Keratinocyte (primary cell): ENCODE measurements around the gene ACER3. TPM values are rescaled to one million over a fixed set of nuclear protein-coding genes. Genes with fewer than 3 reads are reported as not detected.

Source experiments
- DNase-seq: peaks from one replicate; pipeline ENCODE4 v3.0.0-alpha.2; 2011; ENCODE audit warnings: low read depth, missing footprints, low spot score
- FAIRE-seq: peaks from 2 replicates; lab custom pipeline; 2011; peaks lifted over from hg19 to GRCh38; lab: Jason Lieb, UNC
- H2AFZ ChIP-seq: 2 replicates; pipeline ENCODE4 v1.6.0; 2012; ENCODE audit warnings: low read length, control low read depth, inconsistent platforms; ENCODE audit not compliant: control insufficient read depth
- H3K27ac ChIP-seq: 2 replicates; pipeline ENCODE4 v1.5.1; 2011; ENCODE audit warnings: low read length; ENCODE audit not compliant: control insufficient read depth, insufficient read depth
- H3K27me3 ChIP-seq: 3 replicates; pipeline ENCODE4 v1.6.0; 2011; ENCODE audit warnings: low read length; ENCODE audit not compliant: control insufficient read depth, insufficient read depth; ENCODE audit errors: extremely low read depth
- H3K36me3 ChIP-seq, 2 experiments: 2 replicates in 1 of 2; 3 replicates in 1 of 2; pipeline ENCODE4 v1.5.1; 2011; ENCODE audit warnings: low read length in 2 of 2, mild to moderate bottlenecking in 1 of 2; ENCODE audit not compliant: control insufficient read depth in 2 of 2, insufficient read depth in 2 of 2; ENCODE audit errors: extremely low read depth in 1 of 2
- H3K4me1 ChIP-seq: 3 replicates; pipeline ENCODE4 v1.5.1; 2011; ENCODE audit warnings: low read length; ENCODE audit not compliant: control insufficient read depth, insufficient read depth; ENCODE audit errors: extremely low read depth
- H3K4me2 ChIP-seq: 3 replicates; pipeline ENCODE4 v1.6.0; 2011; ENCODE audit warnings: low read depth, low read length; ENCODE audit not compliant: control insufficient read depth, insufficient read depth; ENCODE audit errors: extremely low read depth
- H3K4me3 ChIP-seq, 3 experiments: fragments of 200-600 bp in 1 of 3; sonication (generic) in 1 of 3; 2 replicates in 2 of 3; 3 replicates in 1 of 3; pipeline ENCODE4 v1.5.1; 2011 to 2016; ENCODE audit warnings: low read length in 3 of 3, mild to moderate bottlenecking in 3 of 3, control low read depth in 2 of 3, inconsistent platforms in 1 of 3, low read depth in 1 of 3, mixed read lengths in 1 of 3, mixed run types in 1 of 3, moderate library complexity in 1 of 3; ENCODE audit not compliant: control insufficient read depth in 2 of 3, insufficient read depth in 2 of 3; ENCODE audit errors: extremely low read depth in 1 of 3
- H3K79me2 ChIP-seq: 2 replicates; pipeline ENCODE4 v1.6.0; 2012; ENCODE audit warnings: low read length; ENCODE audit not compliant: control insufficient read depth, insufficient read depth
- H3K9ac ChIP-seq: 3 replicates; pipeline ENCODE4 v1.6.0; 2011; ENCODE audit warnings: low read length; ENCODE audit not compliant: control insufficient read depth, insufficient read depth; ENCODE audit errors: extremely low read depth
- H3K9me1 ChIP-seq: 3 replicates; pipeline ENCODE4 v1.6.0; 2011; ENCODE audit warnings: low read length; ENCODE audit not compliant: control insufficient read depth, insufficient read depth; ENCODE audit errors: extremely low read depth
- H3K9me3 ChIP-seq: 2 replicates; pipeline ENCODE4 v1.5.1; 2012; ENCODE audit warnings: low read depth, low read length; ENCODE audit not compliant: control insufficient read depth
- H4K20me1 ChIP-seq: 3 replicates; pipeline ENCODE4 v1.6.0; 2011; ENCODE audit warnings: low read length; ENCODE audit not compliant: control insufficient read depth, insufficient read depth; ENCODE audit errors: extremely low read depth
- CTCF ChIP-seq, 3 experiments: IDR thresholded peaks in 1 of 3; conservative IDR thresholded peaks in 1 of 3; optimal IDR thresholded peaks in 1 of 3; 2 replicates in 2 of 3; 3 replicates in 1 of 3; pipeline versions ENCODE3 to v1.5.1; 2011; ENCODE audit warnings: low read length in 3 of 3, mild to moderate bottlenecking in 3 of 3, moderate library complexity in 2 of 3, control low read depth in 1 of 3, inconsistent platforms in 1 of 3; ENCODE audit not compliant: insufficient read depth in 2 of 3; ENCODE audit errors: extremely low read depth in 1 of 3
- EZH2 ChIP-seq: IDR thresholded peaks from one replicate; pipeline ENCODE4 v1.6.1; 2012; ENCODE audit warnings: inconsistent platforms, mild to moderate bottlenecking, low read length, moderate library complexity
- dilution Hi-C: fragments of 300-500 bp; cut with MboI; formaldehyde crosslinking; loops from one replicate; pipeline ENCODE4 v1.7.0; 2020; ENCODE audit warnings: low sequenced_read_pairs; ENCODE audit not compliant: extremely low pct_ligation_motif_present
- polyA plus RNA-seq, 5 experiments: library from polyadenylated mRNA; depleted of rRNA in 3 of 5; stranded (reverse) in 3 of 5; stranded (forward) in 1 of 5; unstranded in 1 of 5; fragments of >200 nt; gene quantifications; 1 replicate in 1 of 5; 2 replicates in 3 of 5; 3 replicates in 1 of 5; pipeline versions ENCODE4 v1.2.1 to v1.2.3, GENCODE V29; 2011 to 2012; ENCODE audit warnings: missing spikeins in 2 of 5, low read depth in 1 of 5, low replicate concordance in 1 of 5

The ACER3 gene
- polyA plus RNA-seq, 1 donor (not counting 4 experiments of a cell fraction or from before 2014, with no cell fraction given), result 55.0 TPM

DNA sequence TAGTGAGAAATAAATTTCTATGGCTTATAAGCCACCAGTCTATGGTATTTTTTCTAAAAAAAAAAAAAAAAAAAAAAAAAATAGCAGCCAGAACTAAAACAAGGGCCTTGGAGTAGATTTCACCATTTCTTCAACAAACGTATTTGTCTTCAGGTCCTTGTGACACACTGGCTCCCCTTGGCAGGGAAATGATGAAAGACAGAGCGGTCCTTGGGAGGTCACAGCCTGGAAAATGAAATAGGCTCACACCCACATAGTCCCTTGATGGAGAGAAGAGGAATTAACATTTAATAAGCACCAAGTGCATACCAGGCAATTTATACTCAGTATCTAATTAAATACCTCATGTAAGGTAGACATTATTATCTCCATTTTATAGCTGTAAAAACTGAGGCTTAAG, 25.7 kb upstream of the ACER3 start:
- no peaks in the 10 kb centered on the region for H4K20me1 ChIP-seq
- H3K79me2 ChIP-seq, result no peaks in the 10 kb centered on the region
- no peak for FAIRE-seq
- no peak overlapping the region for H3K4me3 ChIP-seq
- H3K9ac ChIP-seq, result no peak overlapping the region
- dilution Hi-C loops, result no loop called here
- no peak overlapping the region for H2AFZ ChIP-seq
- no peak for DNase-seq
- no peaks in the 10 kb centered on the region for H3K9me1 ChIP-seq
- no peaks in the 10 kb centered on the region for H3K36me3 ChIP-seq
- no peaks in the 10 kb centered on the region for H3K9me3 ChIP-seq
- no peak overlapping the region for H3K27ac ChIP-seq
- no peak for TF ChIP-seq EZH2
- TF ChIP-seq CTCF (optimal IDR thresholded peaks at IDR 0.05 in 1 of 3, IDR thresholded peaks at IDR 0.05 in 1 of 3, conservative IDR thresholded peaks at IDR 0.05 in 1 of 3; ENCODE audit: extremely low read depth in 1 of 3, insufficient read depth in 2 of 3, low read length in 3 of 3), result no peak
- no peak overlapping the region for H3K4me2 ChIP-seq
- H3K27me3 ChIP-seq, result no peaks in the 10 kb centered on the region
- peaks cover 21% of the 10 kb centered on the region for H3K4me1 ChIP-seq

DNA sequence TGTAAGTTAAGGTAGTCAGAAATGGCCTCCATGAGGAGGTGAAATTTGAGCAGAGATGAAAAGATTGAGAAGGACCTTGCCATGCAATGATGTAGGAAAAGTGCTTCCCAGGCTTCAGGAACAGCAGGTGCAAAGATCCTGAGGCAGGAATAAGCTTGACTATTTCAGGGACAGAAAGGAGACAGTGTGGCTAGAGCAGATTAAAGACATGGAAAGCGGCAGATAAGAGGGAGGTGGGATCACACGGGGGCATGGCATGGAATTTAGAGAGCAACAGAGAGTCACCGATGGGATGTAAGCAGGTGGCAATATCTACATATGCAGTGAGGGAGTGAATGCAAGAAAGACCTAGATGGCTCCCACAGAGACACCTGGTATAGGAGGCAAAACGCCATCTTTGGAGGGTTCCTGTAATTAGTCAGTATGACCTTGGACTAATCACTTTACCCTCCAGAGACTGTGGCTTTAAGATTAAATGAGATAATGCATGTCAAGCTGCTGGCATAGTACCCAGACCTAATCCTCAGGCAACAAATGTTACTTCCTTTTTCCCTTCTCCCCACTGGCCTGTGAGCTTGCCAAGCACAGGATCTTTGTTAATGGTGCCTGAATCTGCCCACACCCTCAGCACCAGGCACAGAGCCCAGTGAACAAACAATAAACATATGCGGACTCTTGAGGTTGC, 24.6 kb upstream of the ACER3 start:
- Histone ChIP-seq H3K27ac (no peak overlapping the region), H3K4me2 (no peak overlapping the region), H3K9me3 (no peaks in the 10 kb centered on the region), H3K27me3 (no peaks in the 10 kb centered on the region), H3K4me3 (no peak overlapping the region), H3K4me1 (peaks cover 12% of the 10 kb centered on the region), H3K9ac (no peak overlapping the region), H2AFZ (peak overlapping the region; percentile 11), H4K20me1 (no peaks in the 10 kb centered on the region), H3K36me3 (no peaks in the 10 kb centered on the region), H3K9me1 (no peaks in the 10 kb centered on the region), H3K79me2 (no peaks in the 10 kb centered on the region)
- TF ChIP-seq EZH2, result no peak
- TF ChIP-seq CTCF (optimal IDR thresholded peaks at IDR 0.05 in 1 of 3, IDR thresholded peaks at IDR 0.05 in 1 of 3, conservative IDR thresholded peaks at IDR 0.05 in 1 of 3; ENCODE audit: extremely low read depth in 1 of 3, insufficient read depth in 2 of 3, low read length in 3 of 3), result no peak
- DNase-seq (no peak), FAIRE-seq (no peak)
- dilution Hi-C loops, result no loop called here
